Adipocyte (in vitro differentiated cells): ENCODE data around the gene DOCK1.

Experiments used
- DNase-seq: peaks from one replicate; pipeline ENCODE4 v3.0.0-alpha.2; 2015; ENCODE audit warnings: low read depth
- H3K27me3 ChIP-seq: replicated peaks from 2 replicates; pipeline ENCODE4 v1.7.0; 2013; ENCODE audit warnings: mild to moderate bottlenecking, low read length, moderate library complexity; ENCODE audit not compliant: control insufficient read depth, insufficient read depth
- H3K36me3 ChIP-seq: 2 replicates; pipeline ENCODE4 v1.7.0; 2013; ENCODE audit warnings: low read length, mild to moderate bottlenecking, moderate library complexity; ENCODE audit not compliant: control insufficient read depth, insufficient read depth, severe bottlenecking
- H3K4me1 ChIP-seq: 2 replicates; pipeline ENCODE4 v1.7.0; 2013; ENCODE audit warnings: mild to moderate bottlenecking, low read length, moderate library complexity; ENCODE audit not compliant: control insufficient read depth, insufficient read depth
- H3K4me3 ChIP-seq: 2 replicates; pipeline ENCODE4 v1.7.0; 2013; ENCODE audit warnings: mild to moderate bottlenecking, low read length, moderate library complexity
- H3K9ac ChIP-seq: 2 replicates; pipeline ENCODE4 v1.7.0; 2013; ENCODE audit warnings: mild to moderate bottlenecking, low read length, moderate library complexity
- H3K9me3 ChIP-seq: 2 replicates; pipeline ENCODE4 v1.7.0; 2013; ENCODE audit warnings: mild to moderate bottlenecking, low read length, moderate library complexity; ENCODE audit not compliant: control insufficient read depth

Gene DOCK1

GRCh38 chr10:127190427-127190826 is 285.2 kb downstream of the DOCK1 start:
- Histone ChIP-seq H3K4me3 (no peak overlapping the region), H3K9me3 (no peaks in the 10 kb centered on the region), H3K36me3 (no peaks in the 10 kb centered on the region), H3K9ac (no peak overlapping the region), H3K27me3 (no peaks in the 10 kb centered on the region), H3K4me1 (peaks cover 13% of the 10 kb centered on the region)
- DNase-seq: no peak

GRCh38 chr10:127193125-127193524 is 287.9 kb downstream of the DOCK1 start:
- Histone ChIP-seq H3K36me3 (no peaks in the 10 kb centered on the region), H3K9ac (no peak overlapping the region), H3K27me3 (no peaks in the 10 kb centered on the region), H3K4me1 (peaks cover 9% of the 10 kb centered on the region), H3K4me3 (no peak overlapping the region), H3K9me3 (no peaks in the 10 kb centered on the region)
- DNase-seq: no peak

GRCh38 chr10:127194111-127194510 is 288.9 kb downstream of the DOCK1 start:
- H3K27me3 ChIP-seq: no peaks in the 10 kb centered on the region
- H3K9me3 ChIP-seq: no peaks in the 10 kb centered on the region
- H3K4me1 ChIP-seq: peaks cover 9% of the 10 kb centered on the region
- peak; percentile 5 for DNase-seq
- no peak overlapping the region for H3K9ac ChIP-seq
- no peak overlapping the region for H3K4me3 ChIP-seq
- no peaks in the 10 kb centered on the region for H3K36me3 ChIP-seq

GRCh38 chr10:127194599-127194998 is 289.4 kb downstream of the DOCK1 start:
- H3K4me1 ChIP-seq: peaks cover 9% of the 10 kb centered on the region
- H3K9me3 ChIP-seq: no peaks in the 10 kb centered on the region
- no peaks in the 10 kb centered on the region for H3K27me3 ChIP-seq
- H3K9ac ChIP-seq: no peak overlapping the region
- no peak for DNase-seq
- peak overlapping the region; percentile 72 for H3K4me3 ChIP-seq
- H3K36me3 ChIP-seq: no peaks in the 10 kb centered on the region

DNA sequence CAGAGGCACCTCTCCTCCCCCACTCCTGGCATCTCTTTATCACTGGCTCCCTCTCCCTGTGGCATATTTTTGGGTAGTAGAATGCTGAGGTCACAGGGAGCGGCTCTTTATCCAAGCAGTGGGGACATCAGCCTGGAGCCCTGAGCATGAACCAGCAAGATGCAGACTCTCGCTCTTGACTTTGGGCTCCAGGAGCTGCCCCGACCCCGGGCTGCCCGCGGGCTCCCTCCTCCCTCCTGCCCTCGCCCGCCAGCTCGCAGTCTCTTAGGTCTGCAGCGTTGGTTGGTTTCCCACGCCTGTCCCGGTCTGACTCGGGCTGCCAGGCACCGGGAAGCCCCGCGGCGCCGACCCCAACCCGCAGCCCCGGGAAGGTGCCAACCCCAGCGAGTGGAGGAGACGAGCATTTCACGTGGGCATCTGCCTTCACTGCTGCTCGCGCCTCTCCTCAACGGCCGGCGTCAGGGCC is 289.8 kb downstream of the DOCK1 start:
- H3K9ac ChIP-seq: peak overlapping the region; percentile 20
- no peaks in the 10 kb centered on the region for H3K9me3 ChIP-seq
- no peaks in the 10 kb centered on the region for H3K36me3 ChIP-seq
- peak overlapping the region; percentile 72 for H3K4me3 ChIP-seq
- DNase-seq: peak; percentile 29
- no peaks in the 10 kb centered on the region for H3K27me3 ChIP-seq
- H3K4me1 ChIP-seq: peaks cover 9% of the 10 kb centered on the region

DNA sequence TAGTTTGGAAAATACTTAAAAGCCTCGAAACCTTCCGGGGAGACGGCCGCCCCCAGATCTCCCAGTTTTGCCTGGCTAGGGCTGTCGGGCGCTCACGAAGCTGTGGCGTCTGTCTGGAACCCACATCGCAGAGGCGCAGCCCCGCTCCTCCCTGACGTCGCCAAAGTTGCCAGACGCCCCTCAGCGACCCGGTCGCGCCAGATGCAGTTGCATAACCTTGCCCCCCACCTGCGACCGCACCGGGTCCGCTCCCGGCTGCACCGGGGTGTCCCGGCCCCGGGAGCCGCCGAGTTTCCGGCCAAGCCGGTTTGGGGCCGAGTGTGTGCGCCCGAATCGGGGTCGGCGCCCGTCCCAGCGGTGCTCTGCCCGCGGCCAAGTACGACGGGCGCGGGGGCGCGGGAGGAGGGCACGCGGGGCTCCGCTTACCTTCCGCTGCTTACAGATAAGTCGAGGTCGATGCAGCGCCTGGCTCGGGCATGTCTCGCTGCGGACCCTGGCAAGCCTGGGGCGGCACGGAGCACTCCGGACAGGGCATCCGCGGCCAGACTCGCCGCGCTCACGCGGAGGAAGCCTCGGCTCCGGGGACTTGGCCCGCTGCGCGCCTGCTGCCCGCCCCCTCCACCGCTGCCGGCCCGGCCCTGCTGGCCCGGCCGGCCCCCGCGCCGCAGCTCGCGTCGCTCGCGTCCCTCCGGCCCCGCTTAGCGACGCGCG is 290.5 kb downstream of the DOCK1 start:
- H3K27me3 ChIP-seq: no peaks in the 10 kb centered on the region
- peaks cover 9% of the 10 kb centered on the region for H3K4me1 ChIP-seq
- peak overlapping the region; percentile 72 for H3K4me3 ChIP-seq
- peak overlapping the region; percentile 20 for H3K9ac ChIP-seq
- DNase-seq: no peak
- no peaks in the 10 kb centered on the region for H3K36me3 ChIP-seq
- no peaks in the 10 kb centered on the region for H3K9me3 ChIP-seq

DNA sequence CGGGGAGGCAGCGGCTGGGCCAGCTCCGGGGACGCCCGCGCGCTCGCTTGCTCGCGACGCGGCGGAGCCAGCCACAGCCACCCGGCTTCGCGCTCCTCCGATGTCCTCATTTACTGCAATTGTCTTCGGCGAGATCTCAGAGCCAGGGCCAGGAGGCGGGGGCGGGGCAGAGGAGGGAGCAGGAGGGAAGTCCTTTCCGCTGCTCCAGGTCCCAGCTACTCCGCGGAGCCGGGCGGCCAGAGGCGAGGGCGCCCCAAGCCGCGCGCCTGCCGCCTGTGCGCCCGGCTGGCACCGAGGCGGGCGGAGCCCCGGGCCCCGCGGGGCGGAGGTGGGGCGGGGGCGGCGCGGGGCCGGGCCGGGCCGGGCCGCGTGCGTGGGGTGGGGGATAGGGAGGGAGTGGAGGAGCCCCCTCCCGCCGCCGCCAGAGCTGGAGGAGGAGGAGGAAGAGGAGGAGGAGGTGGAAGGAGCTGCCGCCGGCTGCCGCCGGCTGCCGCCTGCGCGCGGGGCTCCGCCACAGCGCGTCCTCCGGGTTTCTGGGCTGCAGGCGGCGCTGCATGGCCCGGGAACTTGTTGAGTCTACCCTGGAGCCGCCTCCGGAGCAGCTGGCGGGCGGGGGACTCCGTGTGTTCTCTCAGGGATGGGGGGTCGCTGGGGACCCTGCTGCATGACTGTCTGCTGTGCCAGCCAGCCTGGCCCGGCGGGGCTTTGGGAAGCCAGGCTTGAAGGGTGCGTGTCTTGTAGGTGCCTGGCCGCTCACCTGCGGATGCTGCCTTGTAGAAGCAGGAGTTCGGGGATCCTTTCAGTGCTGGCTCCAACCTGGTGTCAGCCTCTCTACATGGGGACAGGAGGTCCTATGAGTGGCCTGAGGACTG is 291.3 kb downstream of the DOCK1 start, which contains the start of gene INSYN2A:
Gene INSYN2A, minus strand, starts transcription at position 310 of the 872 bp plus-strand sequence. CDS start 20,196 bp downstream, outside the sequence.
- DNase-seq: peak; percentile 70
- H3K4me1 ChIP-seq: peaks cover 9% of the 10 kb centered on the region
- no peaks in the 10 kb centered on the region for H3K9me3 ChIP-seq
- H3K9ac ChIP-seq: peak within 1 kb of the TSS; percentile 20
- H3K36me3 ChIP-seq: no peaks in the 10 kb centered on the region
- no peaks in the 10 kb centered on the region for H3K27me3 ChIP-seq
- peak within 1 kb of the TSS; percentile 72 for H3K4me3 ChIP-seq

GRCh38 chr10:127197154-127197432 is 291.9 kb downstream of the DOCK1 start:
- Histone ChIP-seq H3K4me1 (peaks cover 9% of the 10 kb centered on the region), H3K36me3 (no peaks in the 10 kb centered on the region), H3K9ac (no peak overlapping the region), H3K9me3 (no peaks in the 10 kb centered on the region), H3K27me3 (no peaks in the 10 kb centered on the region), H3K4me3 (peak overlapping the region; percentile 66)
- DNase-seq: no peak

- Histone ChIP-seq H3K9ac (no peak overlapping the region), H3K36me3 (no peaks in the 10 kb centered on the region), H3K9me3 (no peaks in the 10 kb centered on the region), H3K27me3 (no peaks in the 10 kb centered on the region), H3K4me1 (peaks cover 9% of the 10 kb centered on the region), H3K4me3 (no peak overlapping the region)
- no peak for DNase-seq
Observed at GRCh38 chr10:127198307-127198706, 293.1 kb downstream of the DOCK1 start.

DNA sequence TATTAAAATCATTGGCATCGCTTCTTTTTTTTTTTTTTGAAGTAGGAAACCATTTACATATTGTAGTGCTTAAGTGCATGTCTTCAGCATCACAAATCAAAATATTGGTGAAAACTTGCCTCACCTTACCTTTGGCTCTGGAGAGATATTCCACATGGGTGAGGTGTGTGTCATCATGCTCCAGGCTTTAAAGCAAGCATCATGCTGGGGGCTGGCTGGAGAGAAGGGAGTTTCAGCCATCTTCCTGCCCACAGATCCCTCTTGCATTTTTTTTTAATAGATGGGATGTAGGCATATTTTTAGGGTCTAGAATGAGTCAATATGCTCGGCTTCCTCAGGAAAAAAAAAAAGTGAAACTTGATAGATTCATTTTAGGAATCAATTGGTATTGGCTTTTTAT is 293.5 kb downstream of the DOCK1 start:
- Histone ChIP-seq H3K4me1 (peaks cover 9% of the 10 kb centered on the region), H3K4me3 (no peak overlapping the region), H3K36me3 (no peaks in the 10 kb centered on the region), H3K27me3 (no peaks in the 10 kb centered on the region), H3K9ac (no peak overlapping the region), H3K9me3 (no peaks in the 10 kb centered on the region)
- no peak for DNase-seq

GRCh38 chr10:127200646-127201045 is 295.4 kb downstream of the DOCK1 start:
- H3K4me3 ChIP-seq: no peak overlapping the region
- no peaks in the 10 kb centered on the region for H3K27me3 ChIP-seq
- H3K9ac ChIP-seq: no peak overlapping the region
- H3K4me1 ChIP-seq: no peaks in the 10 kb centered on the region
- H3K9me3 ChIP-seq: no peaks in the 10 kb centered on the region
- DNase-seq: no peak
- H3K36me3 ChIP-seq: no peaks in the 10 kb centered on the region
